PFSK-1 (cell line): ENCODE measurements around the gene TAF4.

Source experiments
- FOXP2 ChIP-seq: optimal IDR thresholded peaks from 2 replicates; pipeline ENCODE3; 2011; ENCODE audit warnings: borderline replicate concordance, control low read depth, inconsistent platforms; ENCODE audit not compliant: insufficient read depth; ENCODE audit errors: extremely low read length, extremely low read depth
- POLR2AphosphoS5 ChIP-seq: IDR thresholded peaks from 2 replicates; pipeline ENCODE4 v1.6.1; 2012; ENCODE audit warnings: low read depth, mild to moderate bottlenecking, control low read depth, low read length, moderate library complexity
- REST ChIP-seq, 2 experiments: IDR thresholded peaks; 2 replicates each; pipeline versions ENCODE4 v1.6.1 to v1.8.0; 2011 to 2012; ENCODE audit warnings: low read depth in 2 of 2, low read length in 2 of 2, control low read depth in 1 of 2, inconsistent platforms in 1 of 2, mild to moderate bottlenecking in 1 of 2, moderate library complexity in 1 of 2; ENCODE audit not compliant: insufficient read depth in 1 of 2
- SIN3A ChIP-seq: IDR thresholded peaks from 2 replicates; pipeline ENCODE4 v1.6.1; 2012; ENCODE audit warnings: mild to moderate bottlenecking, low read length, moderate library complexity, borderline replicate concordance; ENCODE audit not compliant: insufficient read depth
- TAF1 ChIP-seq: IDR thresholded peaks from 2 replicates; pipeline ENCODE4 v1.6.1; 2012; ENCODE audit warnings: low read length, control low read depth, borderline replicate concordance; ENCODE audit not compliant: insufficient read depth

DNA sequence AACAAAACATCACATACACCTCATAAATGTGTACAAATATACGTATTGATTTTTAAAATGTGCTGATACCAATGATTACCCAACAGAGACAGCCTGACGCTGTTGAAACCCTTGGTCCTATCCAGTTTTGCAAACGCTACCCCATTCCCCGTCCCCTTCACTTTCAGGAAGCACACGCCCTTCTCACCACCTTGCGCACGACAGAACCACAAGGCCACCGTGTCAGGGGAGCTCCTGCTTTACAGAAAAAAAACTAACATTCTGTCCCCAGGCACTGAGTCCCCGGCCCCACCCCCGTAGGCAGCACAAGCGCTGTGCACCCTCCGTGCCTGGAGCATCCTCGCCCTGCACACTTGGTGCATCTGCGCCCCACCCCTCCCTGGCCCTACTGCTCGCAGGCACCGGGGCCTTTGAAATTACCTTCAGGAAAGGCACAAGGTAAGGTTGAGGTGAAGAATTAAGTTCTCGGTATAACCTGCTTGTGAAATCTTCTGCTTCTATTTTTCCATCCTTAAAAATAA is 58.5 kb downstream of the TAF4 start:
- TF ChIP-seq POLR2AphosphoS5 (no peak), REST (IDR thresholded peaks at IDR 0.05; ENCODE audit: insufficient read depth in 1 of 2, low read depth in 2 of 2, low read length in 2 of 2) (no peak), TAF1 (no peak), SIN3A (no peak), FOXP2 (no peak)
